ENCODE data around the gene SGCD.

DNA sequence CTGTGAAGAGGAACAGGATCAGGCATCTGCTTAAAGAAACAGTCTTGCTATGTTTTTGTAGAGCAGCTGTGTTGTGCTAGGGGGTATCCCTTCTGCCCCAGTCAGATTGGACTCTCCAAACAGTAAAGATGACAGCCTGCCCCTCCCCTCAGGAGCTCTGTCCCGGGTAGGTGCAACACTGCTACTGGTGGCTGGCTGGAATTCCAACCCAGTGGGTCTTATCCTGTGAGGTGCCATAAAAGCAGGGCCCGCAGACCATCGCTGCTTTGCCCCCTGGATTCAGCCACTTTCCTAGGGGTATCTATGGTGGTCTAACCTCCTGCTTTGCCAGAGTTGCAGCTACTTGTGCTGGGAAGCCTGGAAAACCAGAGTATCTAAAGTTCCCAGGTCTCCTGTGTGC, 408.5 kb downstream of the SGCD start:
- TF ChIP-seq, protein P1, sequence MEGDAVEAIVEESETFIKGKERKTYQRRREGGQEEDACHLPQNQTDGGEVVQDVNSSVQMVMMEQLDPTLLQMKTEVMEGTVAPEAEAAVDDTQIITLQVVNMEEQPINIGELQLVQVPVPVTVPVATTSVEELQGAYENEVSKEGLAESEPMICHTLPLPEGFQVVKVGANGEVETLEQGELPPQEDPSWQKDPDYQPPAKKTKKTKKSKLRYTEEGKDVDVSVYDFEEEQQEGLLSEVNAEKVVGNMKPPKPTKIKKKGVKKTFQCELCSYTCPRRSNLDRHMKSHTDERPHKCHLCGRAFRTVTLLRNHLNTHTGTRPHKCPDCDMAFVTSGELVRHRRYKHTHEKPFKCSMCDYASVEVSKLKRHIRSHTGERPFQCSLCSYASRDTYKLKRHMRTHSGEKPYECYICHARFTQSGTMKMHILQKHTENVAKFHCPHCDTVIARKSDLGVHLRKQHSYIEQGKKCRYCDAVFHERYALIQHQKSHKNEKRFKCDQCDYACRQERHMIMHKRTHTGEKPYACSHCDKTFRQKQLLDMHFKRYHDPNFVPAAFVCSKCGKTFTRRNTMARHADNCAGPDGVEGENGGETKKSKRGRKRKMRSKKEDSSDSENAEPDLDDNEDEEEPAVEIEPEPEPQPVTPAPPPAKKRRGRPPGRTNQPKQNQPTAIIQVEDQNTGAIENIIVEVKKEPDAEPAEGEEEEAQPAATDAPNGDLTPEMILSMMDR (IDR thresholded peaks at IDR 0.05) = no peak
- no peak for TF ChIP-seq POLR2A (IDR thresholded peaks at IDR 0.05)
